CD4-positive, alpha-beta T cell treated with Interleukin-6 at 100 ng/mL for 8 hours (primary cell): ENCODE data around the gene SEPTIN14.
"Not testable (repeated sequence)": the region's sequence is repeated elsewhere in the genome, so short reads cannot be mapped to it uniquely, and the experiment has no call there.

ENCODE experiments used
- DNase-seq: peaks from one replicate; pipeline ENCODE4 v3.0.0-alpha.2; 2020; ENCODE audit warnings: mixed read lengths, low spot score

The SEPTIN14 gene

DNA sequence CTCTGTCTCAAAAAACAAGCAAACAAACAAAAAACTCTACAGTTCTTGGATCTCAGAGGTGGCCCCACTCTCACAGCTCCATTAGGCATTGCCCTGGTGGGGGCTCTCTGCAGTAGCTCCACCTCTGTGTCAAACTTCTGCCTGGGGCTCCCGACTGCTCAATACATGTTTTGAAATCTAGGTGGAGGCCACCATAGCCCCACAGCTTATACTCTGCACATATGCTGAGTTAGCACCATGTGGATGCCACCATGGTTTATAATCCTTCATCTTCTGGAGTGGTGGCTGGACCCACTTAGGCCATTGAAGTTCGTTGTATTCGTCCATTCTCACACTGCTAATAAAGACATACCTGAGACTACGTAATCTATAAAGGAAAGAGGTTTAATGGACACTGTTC lies 78.4 kb downstream of the SEPTIN14 start:
- DNase-seq = no peak

DNA sequence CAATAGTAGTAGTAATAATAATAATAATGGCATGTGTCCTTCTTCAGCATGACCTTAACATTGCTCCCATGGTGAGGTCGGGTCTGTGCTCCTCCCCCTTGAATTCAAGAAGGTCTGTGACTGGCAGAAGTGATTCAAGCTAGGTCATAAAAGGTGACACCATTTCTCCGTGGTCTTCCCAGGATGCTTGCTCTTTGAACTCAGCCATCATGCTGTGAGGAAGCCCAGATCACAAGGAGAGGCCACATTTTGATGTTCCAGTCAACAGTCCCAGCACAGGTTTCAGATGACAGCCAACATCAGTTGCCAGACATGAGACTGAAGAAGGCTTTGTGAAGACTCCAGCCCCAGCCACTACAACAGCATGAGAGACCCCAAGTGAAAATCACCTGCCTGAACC lies 83.9 kb downstream of the SEPTIN14 start:
- no peak for DNase-seq

DNA sequence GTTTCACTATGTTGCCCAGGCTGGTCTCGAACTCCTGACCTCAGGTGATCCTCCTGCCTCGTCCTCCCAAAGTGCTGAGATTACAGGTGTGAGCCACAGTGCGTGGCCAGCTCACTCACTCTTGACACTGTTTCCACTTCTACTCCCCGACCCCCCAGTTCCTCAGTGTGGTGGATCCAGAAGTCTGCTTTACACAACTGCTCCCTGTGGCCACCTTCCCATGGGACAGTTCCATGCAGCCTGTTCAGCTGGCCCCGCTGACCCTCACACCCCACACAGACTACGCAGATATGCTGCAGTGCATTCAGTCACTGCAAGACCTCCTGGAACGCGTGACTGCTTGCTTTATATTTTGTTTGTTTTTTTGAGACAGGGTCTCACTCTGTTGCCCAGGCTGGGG lies 86.4 kb downstream of the SEPTIN14 start:
- no peak for DNase-seq

DNA sequence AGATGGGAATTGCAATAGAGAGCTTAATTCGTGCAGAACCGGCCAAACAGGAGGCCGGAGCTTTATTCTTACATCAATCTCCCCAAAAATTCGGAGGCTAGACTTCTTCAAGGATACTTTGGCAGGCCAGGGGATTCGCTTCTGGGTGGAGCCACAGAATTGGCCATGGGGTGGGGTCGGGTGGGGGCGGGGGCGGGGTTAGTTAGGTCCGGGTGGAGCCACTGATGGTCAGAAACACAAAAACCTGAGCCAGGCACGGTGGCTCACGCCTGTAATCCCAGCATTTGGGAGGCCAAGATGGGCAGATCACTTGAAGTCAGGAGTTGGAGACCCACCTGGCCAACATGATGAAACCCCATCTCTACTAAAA lies 87.5 kb downstream of the SEPTIN14 start:
- DNase-seq = no peak

DNA sequence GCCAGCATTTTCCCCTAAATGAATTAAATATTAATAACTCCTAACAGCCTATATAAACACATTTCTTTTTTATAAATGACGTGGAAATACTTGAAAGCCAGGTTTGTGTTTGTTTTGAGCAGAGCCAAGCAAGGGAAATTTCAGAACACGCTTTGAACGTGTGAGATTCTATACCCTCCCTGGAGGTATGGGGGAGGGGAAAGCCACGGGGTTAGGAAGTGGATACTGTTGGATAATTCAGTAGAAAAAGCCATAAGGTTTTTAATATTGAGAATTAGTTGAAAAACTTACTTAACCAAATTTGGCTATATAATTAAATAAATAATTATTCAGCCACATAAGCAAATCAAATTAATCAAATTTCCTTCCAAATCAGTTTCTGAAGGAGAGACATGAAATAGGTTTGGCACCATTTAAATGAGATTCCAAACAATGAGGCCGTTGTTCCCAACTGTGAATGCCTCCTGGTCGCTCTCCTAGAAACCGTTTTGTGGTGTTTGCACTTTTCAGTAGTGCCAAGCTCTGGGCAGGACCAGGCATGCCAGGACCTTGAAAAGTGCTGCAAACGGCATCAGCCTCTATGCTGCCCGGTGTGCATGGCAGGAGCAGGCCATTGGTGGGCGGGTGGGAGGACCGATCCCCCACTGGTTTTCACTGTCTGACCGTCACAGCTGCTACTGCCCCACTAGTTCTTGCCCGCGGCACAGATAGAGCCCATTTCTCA lies 88.1 kb downstream of the SEPTIN14 start:
- DNase-seq = no peak

DNA sequence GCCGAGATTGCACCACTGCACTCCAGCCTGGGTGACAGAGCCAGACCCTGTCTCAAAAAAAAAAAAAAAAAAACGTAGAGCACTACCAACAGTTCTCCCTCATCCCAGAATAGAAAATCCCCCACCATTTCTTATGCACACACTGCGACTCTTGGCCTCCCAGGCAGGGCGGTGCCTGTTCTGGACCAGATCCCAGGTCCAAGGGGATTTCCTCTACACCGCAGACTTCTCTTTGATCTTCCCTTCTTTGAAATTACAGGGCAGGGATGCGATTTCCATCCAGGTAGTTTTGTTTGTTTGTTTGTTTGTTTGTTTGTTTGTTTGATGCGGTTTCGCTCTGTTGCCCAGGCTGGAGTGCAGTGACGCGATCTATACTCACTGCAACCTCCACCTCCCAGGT lies 91.8 kb downstream of the SEPTIN14 start:
- DNase-seq = no peak

DNA sequence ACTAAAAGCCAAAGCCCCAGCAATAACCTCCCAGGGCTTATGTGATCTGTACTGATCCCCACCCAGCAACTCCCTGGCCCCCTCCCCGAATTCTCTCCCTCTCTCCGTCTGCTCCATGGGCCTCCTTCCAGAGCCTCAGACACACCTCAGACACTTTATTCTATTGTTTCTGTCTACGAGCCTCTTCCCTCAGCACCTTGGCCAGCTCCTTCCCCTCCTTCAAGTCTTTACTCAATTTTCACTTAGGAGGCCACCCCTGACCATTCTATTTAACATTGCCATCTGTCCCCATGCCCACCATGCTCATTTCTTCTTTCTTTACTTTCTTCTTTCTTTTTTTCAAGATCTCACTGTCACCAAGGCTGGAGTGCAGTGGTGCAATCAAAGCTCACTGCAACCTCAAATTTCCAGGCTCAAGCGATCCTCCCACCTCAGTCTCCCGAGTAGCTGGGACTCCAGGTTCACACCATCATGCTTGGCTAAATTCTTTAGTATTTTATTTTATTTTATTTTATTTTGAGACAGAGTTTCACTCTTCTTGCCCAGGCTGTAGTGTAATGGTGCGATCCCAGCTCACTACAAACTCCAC lies 109.2 kb downstream of the SEPTIN14 start:
- not testable (repeated sequence) for DNase-seq

DNA sequence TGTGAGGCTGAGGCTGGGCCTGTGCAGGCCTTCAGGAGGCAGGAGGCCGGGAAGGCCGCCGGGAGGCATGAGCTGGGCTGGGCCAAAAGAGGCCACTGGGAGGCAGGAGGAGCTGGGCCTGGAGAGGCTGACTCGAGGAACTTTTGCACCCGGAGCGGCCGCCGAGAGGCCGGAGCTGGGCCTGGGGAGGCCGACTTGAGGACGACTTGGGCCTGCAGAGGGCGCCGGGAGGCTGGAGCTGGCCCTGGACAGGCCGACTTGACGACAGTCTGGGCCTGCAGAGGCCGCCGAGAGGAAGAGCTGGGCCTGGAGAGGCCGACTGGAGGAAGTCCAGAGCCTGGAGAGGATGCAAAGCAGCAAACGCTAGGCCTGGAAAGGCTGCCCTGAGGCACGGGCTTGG lies 117.8 kb downstream of the SEPTIN14 start:
- DNase-seq = not testable (repeated sequence)
